GM19324 (cell line): ENCODE data around the gene GPD2.
A peak's percentile ranks its signal among the peaks of the same experiment; 100 is the strongest.
"Not testable (repeated sequence)": the region's sequence is repeated elsewhere in the genome, so short reads cannot be mapped to it uniquely, and the experiment has no call there.

Experiments
- ATAC-seq: cut with Tn5 transposase; IDR thresholded peaks from one replicate; pipeline ENCODE4 v1.9.1; 2021; ENCODE audit warnings: mild to moderate bottlenecking, moderate library complexity; ENCODE audit not compliant: unreplicated experiment, low FRiP score

Gene GPD2

GRCh38 chr2:156473445-156473844 lies 37.3 kb downstream of the GPD2 start:
- no peak for ATAC-seq

GRCh38 chr2:156474401-156474800 lies 38.2 kb downstream of the GPD2 start:
- no peak for ATAC-seq

DNA sequence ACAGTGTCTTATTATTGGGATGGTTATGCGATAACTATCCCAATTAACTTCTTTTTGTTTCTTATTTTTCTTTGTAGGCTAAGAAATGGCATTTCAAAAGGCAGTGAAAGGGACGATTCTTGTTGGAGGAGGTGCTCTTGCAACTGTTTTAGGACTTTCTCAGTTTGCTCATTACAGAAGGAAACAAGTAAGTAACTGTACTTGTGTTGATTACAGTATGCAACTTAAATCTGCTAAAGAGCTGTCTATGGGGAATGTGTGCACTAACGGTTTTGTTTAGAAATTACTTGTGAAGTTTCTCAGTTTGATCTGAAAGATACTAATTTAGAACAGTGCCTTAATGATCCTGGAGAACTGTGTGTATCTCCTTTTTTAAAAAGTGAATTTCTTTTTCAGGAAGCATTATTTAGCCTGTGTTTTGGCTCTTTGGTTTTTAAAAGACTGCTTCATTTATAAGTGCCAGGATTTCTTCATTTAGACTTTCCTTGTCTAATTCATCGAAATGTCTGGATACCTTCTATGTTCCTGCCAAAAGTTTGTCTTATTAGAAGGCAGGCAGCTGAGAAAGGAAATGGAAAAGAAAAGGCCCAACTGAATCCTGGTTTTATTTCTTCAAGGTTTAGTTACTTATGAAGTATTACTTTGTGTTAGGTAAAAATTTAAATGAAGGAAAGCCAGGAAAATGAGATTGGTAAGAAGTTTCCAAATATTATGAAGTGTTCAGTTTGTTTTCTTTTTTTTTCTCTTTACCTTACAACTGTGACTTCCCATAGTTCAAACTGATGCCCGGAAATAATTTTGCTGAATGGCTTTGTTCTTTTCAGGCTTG lies 40.1 kb downstream of the GPD2 start:
- no peak for ATAC-seq

DNA sequence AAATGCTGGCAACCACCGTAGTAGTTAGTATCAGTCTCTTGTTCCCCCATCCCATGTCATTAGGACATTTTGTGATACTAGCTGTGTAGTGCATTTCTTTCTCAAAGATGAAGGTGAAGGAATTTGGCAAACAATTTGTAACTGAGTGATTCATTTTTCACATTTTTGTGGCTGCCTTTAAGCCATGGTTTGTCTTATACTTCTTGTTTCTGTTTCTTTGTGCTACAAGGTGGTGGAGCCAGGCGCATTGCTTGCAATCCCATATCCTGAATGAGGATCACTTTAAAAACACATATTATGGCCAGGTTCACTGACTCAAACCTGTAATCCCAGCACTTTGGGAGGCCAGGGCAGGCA lies 40.6 kb downstream of the GPD2 start:
- ATAC-seq, result peak; percentile 33

DNA sequence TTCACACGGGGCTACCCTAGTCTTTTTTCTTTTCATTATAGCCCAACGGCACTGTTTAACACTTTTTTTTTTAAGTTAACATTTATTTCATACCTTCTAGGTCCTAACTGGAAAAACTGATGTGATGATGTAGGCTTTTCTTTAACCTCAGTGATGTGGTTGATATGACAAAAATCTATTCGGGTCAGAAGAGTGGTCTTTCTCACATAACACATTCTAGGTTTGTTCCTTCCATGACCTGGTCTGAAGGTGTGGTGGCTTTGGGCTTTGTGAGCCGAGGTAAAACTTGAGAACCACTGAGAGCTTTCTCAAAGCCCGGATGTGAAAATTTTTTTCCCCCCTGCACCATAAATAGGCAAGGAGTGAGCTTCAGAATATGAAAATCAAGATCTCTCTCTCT lies 44.2 kb downstream of the GPD2 start:
- ATAC-seq, result no peak

- ATAC-seq, result no peak
These were observed 45.1 kb downstream of the GPD2 start for GRCh38 chr2:156481312-156481711.

- no peak for ATAC-seq
These were observed 47.6 kb downstream of the GPD2 start for GRCh38 chr2:156483741-156484173.

- no peak for ATAC-seq
These were observed 50.0 kb downstream of the GPD2 start for GRCh38 chr2:156486147-156486546.

- no peak for ATAC-seq
These were observed 50.4 kb downstream of the GPD2 start for GRCh38 chr2:156486614-156487013.

- ATAC-seq, result no peak
These were observed 53.0 kb downstream of the GPD2 start for GRCh38 chr2:156489195-156489594.

DNA sequence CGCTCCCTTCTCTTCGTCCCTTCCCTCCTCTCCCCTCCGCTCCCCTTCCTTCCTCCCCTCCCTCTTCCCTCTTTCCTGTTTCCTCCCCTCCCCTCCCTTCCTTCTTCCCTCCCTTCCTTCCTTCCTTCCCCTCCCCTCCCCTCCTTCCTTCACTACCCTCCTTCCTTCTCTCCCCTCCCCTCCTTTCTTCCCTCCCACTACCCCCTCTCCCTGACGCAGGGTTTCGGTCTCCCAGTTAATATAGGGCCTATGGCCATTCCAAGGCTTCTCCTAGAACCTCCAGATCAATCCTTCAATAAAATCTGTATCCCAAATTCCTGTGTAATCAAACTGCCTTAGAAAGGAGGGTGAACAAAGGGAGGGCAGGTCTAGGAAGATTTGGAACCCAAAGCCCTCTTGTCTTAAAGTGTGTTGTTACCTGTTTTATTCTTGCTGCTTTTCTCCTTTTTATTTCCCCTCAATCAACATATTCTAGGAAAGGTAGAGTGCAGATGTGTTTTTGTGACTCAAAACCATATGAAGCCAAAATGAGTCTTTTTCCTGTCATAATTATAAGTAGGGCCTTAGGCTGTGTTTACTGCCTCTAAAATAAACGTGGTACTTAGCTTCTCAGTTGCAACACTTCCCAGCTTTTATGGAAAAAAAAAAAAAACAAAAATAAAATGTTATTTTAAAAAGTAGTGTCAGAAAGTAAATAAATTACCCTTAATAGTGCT lies 53.7 kb downstream of the GPD2 start:
- no peak for ATAC-seq

DNA sequence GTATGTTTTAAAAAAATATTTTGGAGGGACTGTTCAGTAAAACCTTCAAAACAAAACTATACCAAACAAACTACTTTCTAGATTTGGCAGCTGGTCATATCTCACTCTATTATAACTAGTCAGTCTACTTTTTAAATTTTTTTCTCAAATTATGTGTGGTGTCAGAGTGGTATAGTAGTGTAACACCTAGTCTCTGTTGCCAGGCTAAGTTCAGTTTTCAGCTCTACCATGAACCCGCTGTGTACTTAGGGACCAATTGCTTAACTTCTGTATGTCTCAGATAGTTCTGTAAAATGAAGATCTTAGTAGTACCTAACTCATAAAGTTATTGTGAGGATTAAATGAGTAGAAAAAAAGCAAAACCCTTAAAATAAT lies 54.3 kb downstream of the GPD2 start:
- ATAC-seq, result no peak

- ATAC-seq, result no peak
These were observed 55.0 kb downstream of the GPD2 start for GRCh38 chr2:156491176-156491575.

GRCh38 chr2:156492979-156493378 lies 56.8 kb downstream of the GPD2 start:
- no peak for ATAC-seq

- not testable (repeated sequence) for ATAC-seq
These were observed 59.8 kb downstream of the GPD2 start for GRCh38 chr2:156495998-156496397.

- peak; percentile 61 for ATAC-seq
These were observed 69.5 kb downstream of the GPD2 start for GRCh38 chr2:156505696-156506095.

- ATAC-seq, result no peak
These were observed 74.9 kb downstream of the GPD2 start for GRCh38 chr2:156511122-156511521.

GRCh38 chr2:156511803-156512202 lies 75.6 kb downstream of the GPD2 start:
- peak; percentile 73 for ATAC-seq

GRCh38 chr2:156512451-156512850 lies 76.3 kb downstream of the GPD2 start:
- peak; percentile 21 for ATAC-seq

DNA sequence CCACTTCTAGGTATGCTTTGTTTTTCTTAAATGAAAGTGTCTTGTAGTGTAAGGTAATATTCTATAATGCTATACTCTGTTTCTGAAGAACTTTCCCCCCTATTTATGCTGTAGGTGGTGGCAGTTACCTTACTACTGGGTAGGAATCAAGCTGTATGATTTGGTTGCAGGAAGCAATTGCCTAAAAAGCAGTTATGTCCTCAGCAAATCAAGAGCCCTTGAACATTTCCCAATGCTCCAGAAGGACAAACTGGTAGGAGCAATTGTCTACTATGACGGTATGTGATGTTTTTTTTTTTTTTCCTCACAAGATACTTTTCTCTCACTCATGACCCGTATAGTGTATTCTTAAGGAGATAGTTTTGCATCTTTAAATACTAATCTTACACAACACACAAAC lies 77.0 kb downstream of the GPD2 start:
- ATAC-seq, result no peak

DNA sequence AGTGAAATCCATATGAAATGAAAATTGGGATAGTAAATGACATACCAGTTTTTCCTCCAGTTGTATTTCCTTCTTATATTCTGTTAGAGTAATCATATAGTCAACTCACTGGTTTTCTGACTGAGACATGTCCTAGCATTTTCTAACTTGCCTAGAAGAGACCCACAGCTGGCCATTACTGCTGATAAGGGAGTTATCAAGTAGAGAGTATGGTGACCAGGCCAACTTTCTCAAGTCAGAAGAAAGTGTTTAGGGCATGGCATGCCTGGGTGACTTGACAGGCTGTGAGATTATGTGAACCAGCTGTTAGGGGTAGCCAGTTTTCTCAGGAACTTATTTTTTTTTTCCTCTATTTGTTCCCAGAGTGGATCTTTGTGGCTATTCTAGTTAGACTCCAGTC lies 81.2 kb downstream of the GPD2 start:
- ATAC-seq, result no peak

GRCh38 chr2:156518138-156518537 lies 82.0 kb downstream of the GPD2 start:
- ATAC-seq, result no peak
